Measurements from ENCODE around the gene FAM3C.

DNA sequence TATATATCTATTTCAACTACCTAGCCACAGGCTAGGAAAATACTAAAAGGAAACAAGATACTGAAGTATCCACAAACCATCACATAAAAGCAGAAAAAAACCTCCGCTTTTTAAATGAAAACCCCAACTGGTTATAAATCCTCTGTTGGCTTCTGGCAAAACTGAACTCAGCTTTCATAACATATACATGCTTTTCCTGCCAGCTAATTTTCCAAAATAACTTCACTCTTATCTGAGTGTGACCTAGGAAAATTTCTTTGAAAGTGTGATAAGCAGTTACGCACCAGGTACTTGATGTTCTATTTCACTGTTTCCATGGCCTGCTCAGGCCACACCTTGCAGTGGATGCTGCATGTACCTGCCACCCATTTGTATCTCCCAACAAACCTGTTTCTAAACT lies 11.8 kb downstream of the FAM3C start:
- TF ChIP-seq, protein P1, sequence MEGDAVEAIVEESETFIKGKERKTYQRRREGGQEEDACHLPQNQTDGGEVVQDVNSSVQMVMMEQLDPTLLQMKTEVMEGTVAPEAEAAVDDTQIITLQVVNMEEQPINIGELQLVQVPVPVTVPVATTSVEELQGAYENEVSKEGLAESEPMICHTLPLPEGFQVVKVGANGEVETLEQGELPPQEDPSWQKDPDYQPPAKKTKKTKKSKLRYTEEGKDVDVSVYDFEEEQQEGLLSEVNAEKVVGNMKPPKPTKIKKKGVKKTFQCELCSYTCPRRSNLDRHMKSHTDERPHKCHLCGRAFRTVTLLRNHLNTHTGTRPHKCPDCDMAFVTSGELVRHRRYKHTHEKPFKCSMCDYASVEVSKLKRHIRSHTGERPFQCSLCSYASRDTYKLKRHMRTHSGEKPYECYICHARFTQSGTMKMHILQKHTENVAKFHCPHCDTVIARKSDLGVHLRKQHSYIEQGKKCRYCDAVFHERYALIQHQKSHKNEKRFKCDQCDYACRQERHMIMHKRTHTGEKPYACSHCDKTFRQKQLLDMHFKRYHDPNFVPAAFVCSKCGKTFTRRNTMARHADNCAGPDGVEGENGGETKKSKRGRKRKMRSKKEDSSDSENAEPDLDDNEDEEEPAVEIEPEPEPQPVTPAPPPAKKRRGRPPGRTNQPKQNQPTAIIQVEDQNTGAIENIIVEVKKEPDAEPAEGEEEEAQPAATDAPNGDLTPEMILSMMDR (IDR thresholded peaks at IDR 0.05 in 2 of 3, conservative IDR thresholded peaks at IDR 0.05 in 1 of 3; ENCODE audit: control insufficient read depth in 2 of 3, extremely low read depth in 1 of 3, insufficient read depth in 1 of 3, low read depth in 3 of 3, low read length in 3 of 3): no peak
- no peak for TF ChIP-seq JUND (IDR thresholded peaks at IDR 0.05; ENCODE audit: low read depth, low read length)
- TF ChIP-seq, protein P2, sequence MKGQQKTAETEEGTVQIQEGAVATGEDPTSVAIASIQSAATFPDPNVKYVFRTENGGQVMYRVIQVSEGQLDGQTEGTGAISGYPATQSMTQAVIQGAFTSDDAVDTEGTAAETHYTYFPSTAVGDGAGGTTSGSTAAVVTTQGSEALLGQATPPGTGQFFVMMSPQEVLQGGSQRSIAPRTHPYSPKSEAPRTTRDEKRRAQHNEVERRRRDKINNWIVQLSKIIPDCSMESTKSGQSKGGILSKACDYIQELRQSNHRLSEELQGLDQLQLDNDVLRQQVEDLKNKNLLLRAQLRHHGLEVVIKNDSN (IDR thresholded peaks at IDR 0.05; ENCODE audit: borderline replicate concordance, extremely low read length, insufficient read depth, low read depth, low read length): no peak
- TF ChIP-seq POU2F2 (IDR thresholded peaks at IDR 0.05; ENCODE audit: borderline replicate concordance, low read depth, low read length): no peak
- TF ChIP-seq CHD1 (IDR thresholded peaks at IDR 0.05; ENCODE audit: low read depth, low read length): no peak
- no peak for TF ChIP-seq CHD4 (IDR thresholded peaks at IDR 0.05)
- no peak for TF ChIP-seq ZNF207 (IDR thresholded peaks at IDR 0.05; ENCODE audit: borderline replicate concordance)
- TF ChIP-seq POLR2AphosphoS5 (IDR thresholded peaks at IDR 0.05; ENCODE audit: low read length): no peak

All from GM12878 (cell line).